Measurements from ENCODE around the gene SORCS3. TPM values are rescaled to one million over a fixed set of nuclear protein-coding genes. Genes with fewer than 3 reads are reported as not detected.

SORCS3 gene
- total and polyA plus RNA-seq, 4 donors: 0.93 TPM; not detected in 3

DNA sequence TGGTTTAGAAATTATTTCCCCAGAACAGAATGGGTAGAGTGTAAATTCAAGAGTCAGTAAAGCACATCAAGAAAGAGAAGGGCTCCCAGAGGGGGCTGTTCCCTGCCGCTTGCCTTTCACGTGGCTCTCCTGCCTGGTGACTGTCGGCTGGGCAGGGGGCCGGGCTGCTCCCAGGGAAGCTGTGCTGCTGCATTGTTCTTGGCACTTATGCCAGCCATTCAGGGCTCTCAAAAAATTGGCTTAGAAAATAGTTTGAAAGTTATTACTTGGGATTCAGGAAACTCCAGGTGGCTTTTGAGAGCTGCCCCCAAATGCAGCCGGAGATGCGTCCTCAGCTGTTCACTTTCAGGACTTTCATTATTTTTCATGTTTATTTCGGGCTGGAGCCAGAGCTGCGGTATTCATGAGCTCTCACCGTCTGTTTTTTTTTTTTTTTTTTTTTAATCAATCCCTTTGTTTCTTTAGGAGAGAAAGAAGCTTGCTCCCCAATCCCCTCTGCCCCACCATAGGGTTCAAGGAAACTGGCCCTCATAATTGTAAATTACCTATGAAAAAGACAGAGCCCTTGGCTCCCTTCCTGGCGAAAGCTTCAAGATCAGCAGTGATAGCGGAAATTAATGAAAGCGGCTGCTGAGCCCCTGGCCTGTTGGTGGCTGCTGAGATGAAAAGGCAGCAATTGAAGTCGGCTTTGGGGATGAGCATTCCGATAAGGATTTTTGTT is 94.1 kb downstream of the SORCS3 start:
- Histone ChIP-seq H3K4me1 (ENCODE audit: control insufficient read depth in 4 of 4, insufficient read depth in 4 of 4, low read length in 3 of 4) (no peaks in the 10 kb centered on the region), H3K27ac (ENCODE audit: low read depth in 1 of 2, low read length in 2 of 2) (no peak overlapping the region), H3K27me3 (ENCODE audit: control insufficient read depth in 4 of 4, insufficient read depth in 4 of 4, low read length in 3 of 4) (peaks cover 0 to 5% (median 0%) of the 10 kb centered on the region in 4 donors), H3K9ac (ENCODE audit: low read depth in 1 of 2, low read length in 2 of 2) (no peak overlapping the region), H3K4me3 (ENCODE audit: low read depth in 1 of 3, low read length in 3 of 3) (no peak overlapping the region), H3K36me3 (ENCODE audit: control insufficient read depth in 4 of 4, insufficient read depth in 3 of 4, low read depth in 1 of 4, low read length in 3 of 4) (no peaks in the 10 kb centered on the region), H3K9me3 (ENCODE audit: control insufficient read depth in 4 of 4, low read length in 3 of 4) (no peaks in the 10 kb centered on the region)
- TF ChIP-seq GABPA (IDR thresholded peaks at IDR 0.05 in 1 of 2, conservative IDR thresholded peaks at IDR 0.05 in 1 of 2) (no peak), EGR1 (IDR thresholded peaks at IDR 0.05; ENCODE audit: low read depth in 2 of 2) (no peak), RAD21 (IDR thresholded peaks at IDR 0.05) (no peak)
- TF ChIP-seq, protein P1, sequence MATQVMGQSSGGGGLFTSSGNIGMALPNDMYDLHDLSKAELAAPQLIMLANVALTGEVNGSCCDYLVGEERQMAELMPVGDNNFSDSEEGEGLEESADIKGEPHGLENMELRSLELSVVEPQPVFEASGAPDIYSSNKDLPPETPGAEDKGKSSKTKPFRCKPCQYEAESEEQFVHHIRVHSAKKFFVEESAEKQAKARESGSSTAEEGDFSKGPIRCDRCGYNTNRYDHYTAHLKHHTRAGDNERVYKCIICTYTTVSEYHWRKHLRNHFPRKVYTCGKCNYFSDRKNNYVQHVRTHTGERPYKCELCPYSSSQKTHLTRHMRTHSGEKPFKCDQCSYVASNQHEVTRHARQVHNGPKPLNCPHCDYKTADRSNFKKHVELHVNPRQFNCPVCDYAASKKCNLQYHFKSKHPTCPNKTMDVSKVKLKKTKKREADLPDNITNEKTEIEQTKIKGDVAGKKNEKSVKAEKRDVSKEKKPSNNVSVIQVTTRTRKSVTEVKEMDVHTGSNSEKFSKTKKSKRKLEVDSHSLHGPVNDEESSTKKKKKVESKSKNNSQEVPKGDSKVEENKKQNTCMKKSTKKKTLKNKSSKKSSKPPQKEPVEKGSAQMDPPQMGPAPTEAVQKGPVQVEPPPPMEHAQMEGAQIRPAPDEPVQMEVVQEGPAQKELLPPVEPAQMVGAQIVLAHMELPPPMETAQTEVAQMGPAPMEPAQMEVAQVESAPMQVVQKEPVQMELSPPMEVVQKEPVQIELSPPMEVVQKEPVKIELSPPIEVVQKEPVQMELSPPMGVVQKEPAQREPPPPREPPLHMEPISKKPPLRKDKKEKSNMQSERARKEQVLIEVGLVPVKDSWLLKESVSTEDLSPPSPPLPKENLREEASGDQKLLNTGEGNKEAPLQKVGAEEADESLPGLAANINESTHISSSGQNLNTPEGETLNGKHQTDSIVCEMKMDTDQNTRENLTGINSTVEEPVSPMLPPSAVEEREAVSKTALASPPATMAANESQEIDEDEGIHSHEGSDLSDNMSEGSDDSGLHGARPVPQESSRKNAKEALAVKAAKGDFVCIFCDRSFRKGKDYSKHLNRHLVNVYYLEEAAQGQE (IDR thresholded peaks at IDR 0.05): no peak
- DNase-seq (ENCODE audit: low spot score): no peak
- 40% methylated on average over 14 of the region's 14 CpGs for WGBS

DNA sequence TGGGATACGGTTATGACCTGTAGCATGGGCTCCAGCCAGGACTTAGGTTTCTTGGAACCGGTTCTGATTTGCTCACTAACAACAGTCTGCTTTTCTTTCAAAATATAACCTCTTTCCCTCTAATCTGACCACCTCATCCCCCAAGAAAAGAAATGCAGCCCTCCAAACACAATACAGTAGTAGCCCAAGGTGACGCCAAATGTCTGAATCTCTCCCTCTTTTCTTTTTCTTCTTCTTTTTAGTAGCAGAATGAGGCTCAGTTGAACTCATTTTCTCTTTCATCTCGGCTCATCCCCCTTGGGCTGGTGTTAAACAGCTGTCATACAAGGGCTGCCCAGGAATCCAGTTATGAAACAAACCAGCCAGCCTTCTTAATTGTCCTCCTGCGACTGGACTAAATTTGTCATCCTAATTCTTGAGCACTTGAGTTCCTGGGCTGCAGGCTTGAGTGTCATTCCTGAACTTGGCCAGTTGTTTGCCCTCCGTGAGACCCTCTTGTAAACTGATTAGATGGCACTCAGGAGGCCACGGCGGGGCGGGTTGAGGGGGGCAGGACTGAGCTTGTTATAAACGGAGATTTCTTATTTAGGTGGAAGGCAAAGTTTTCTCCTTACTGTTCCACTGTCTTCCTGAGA is 94.8 kb downstream of the SORCS3 start:
- no peak overlapping the region for H3K27ac ChIP-seq (ENCODE audit: low read depth in 1 of 2, low read length in 2 of 2)

More for the DNA sequence above, 94.8 kb downstream of the SORCS3 start:
- Histone ChIP-seq H3K27me3 (ENCODE audit: control insufficient read depth in 4 of 4, insufficient read depth in 4 of 4, low read length in 3 of 4) (peaks cover 0 to 5% (median 0%) of the 10 kb centered on the region in 4 donors), H3K9me3 (ENCODE audit: control insufficient read depth in 4 of 4, low read length in 3 of 4) (no peaks in the 10 kb centered on the region), H3K36me3 (ENCODE audit: control insufficient read depth in 4 of 4, insufficient read depth in 3 of 4, low read depth in 1 of 4, low read length in 3 of 4) (no peaks in the 10 kb centered on the region), H3K9ac (ENCODE audit: low read depth in 1 of 2, low read length in 2 of 2) (no peak overlapping the region), H3K4me3 (ENCODE audit: low read depth in 1 of 3, low read length in 3 of 3) (no peak overlapping the region), H3K4me1 (ENCODE audit: control insufficient read depth in 4 of 4, insufficient read depth in 4 of 4, low read length in 3 of 4) (no peaks in the 10 kb centered on the region)
- 50% methylated on average over 10 of the region's 10 CpGs for WGBS
- no peak for TF ChIP-seq TAF1 (conservative IDR thresholded peaks at IDR 0.05)
- no peak for TF ChIP-seq YY1 (IDR thresholded peaks at IDR 0.05)
- no peak for TF ChIP-seq FOXA1 (IDR thresholded peaks at IDR 0.05)
- no peak for TF ChIP-seq GABPA (IDR thresholded peaks at IDR 0.05 in 1 of 2, conservative IDR thresholded peaks at IDR 0.05 in 1 of 2)
- TF ChIP-seq HNF4G (IDR thresholded peaks at IDR 0.05): no peak
- TF ChIP-seq EGR1 (IDR thresholded peaks at IDR 0.05; ENCODE audit: low read depth in 2 of 2): no peak
- TF ChIP-seq, protein P2, sequence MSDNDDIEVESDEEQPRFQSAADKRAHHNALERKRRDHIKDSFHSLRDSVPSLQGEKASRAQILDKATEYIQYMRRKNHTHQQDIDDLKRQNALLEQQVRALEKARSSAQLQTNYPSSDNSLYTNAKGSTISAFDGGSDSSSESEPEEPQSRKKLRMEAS (IDR thresholded peaks at IDR 0.05): no peak
- TF ChIP-seq HNF4A (conservative IDR thresholded peaks at IDR 0.05): no peak
- TF ChIP-seq SP1 (IDR thresholded peaks at IDR 0.05): no peak
- no peak for TF ChIP-seq NR2F2 (IDR thresholded peaks at IDR 0.05)
- TF ChIP-seq, protein P3, sequence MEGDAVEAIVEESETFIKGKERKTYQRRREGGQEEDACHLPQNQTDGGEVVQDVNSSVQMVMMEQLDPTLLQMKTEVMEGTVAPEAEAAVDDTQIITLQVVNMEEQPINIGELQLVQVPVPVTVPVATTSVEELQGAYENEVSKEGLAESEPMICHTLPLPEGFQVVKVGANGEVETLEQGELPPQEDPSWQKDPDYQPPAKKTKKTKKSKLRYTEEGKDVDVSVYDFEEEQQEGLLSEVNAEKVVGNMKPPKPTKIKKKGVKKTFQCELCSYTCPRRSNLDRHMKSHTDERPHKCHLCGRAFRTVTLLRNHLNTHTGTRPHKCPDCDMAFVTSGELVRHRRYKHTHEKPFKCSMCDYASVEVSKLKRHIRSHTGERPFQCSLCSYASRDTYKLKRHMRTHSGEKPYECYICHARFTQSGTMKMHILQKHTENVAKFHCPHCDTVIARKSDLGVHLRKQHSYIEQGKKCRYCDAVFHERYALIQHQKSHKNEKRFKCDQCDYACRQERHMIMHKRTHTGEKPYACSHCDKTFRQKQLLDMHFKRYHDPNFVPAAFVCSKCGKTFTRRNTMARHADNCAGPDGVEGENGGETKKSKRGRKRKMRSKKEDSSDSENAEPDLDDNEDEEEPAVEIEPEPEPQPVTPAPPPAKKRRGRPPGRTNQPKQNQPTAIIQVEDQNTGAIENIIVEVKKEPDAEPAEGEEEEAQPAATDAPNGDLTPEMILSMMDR (IDR thresholded peaks at IDR 0.05; ENCODE audit: low read depth, low read length, missing input control): no peak
- TF ChIP-seq JUND (IDR thresholded peaks at IDR 0.05): no peak
- no peak for TF ChIP-seq FOXA2 (IDR thresholded peaks at IDR 0.05)
- TF ChIP-seq, protein P1 (IDR thresholded peaks at IDR 0.05): no peak
- no peak for TF ChIP-seq RAD21 (IDR thresholded peaks at IDR 0.05)
- no peak for TF ChIP-seq RXRA (IDR thresholded peaks at IDR 0.05)
- TF ChIP-seq, protein P4, sequence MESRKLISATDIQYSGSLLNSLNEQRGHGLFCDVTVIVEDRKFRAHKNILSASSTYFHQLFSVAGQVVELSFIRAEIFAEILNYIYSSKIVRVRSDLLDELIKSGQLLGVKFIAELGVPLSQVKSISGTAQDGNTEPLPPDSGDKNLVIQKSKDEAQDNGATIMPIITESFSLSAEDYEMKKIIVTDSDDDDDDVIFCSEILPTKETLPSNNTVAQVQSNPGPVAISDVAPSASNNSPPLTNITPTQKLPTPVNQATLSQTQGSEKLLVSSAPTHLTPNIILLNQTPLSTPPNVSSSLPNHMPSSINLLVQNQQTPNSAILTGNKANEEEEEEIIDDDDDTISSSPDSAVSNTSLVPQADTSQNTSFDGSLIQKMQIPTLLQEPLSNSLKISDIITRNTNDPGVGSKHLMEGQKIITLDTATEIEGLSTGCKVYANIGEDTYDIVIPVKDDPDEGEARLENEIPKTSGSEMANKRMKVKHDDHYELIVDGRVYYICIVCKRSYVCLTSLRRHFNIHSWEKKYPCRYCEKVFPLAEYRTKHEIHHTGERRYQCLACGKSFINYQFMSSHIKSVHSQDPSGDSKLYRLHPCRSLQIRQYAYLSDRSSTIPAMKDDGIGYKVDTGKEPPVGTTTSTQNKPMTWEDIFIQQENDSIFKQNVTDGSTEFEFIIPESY (IDR thresholded peaks at IDR 0.05): no peak
- TF ChIP-seq, protein P5, sequence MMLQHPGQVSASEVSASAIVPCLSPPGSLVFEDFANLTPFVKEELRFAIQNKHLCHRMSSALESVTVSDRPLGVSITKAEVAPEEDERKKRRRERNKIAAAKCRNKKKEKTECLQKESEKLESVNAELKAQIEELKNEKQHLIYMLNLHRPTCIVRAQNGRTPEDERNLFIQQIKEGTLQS (IDR thresholded peaks at IDR 0.05): no peak
- DNase-seq (ENCODE audit: low spot score): no peak
